Measurements from ENCODE around the gene CD55.

GRCh38 chr1:207283421-207283820 is 38.1 kb upstream of the CD55 start:
- TF ChIP-seq CTCF (IDR thresholded peaks at IDR 0.05; ENCODE audit: low read depth, low read length) (no peak), EZH2phosphoT487 (IDR thresholded peaks at IDR 0.05; ENCODE audit: low read depth) (no peak)

All from OCI-LY3 (cell line).